Dedifferentiated amniotic fluid mesenchymal stem cell (primary cell): ENCODE results near the gene LCN12.

Experiments
- DNase-seq: peaks from one replicate; pipeline ENCODE4 v3.0.0-alpha.2; 2016; ENCODE audit errors: extremely low spot score

LCN12 gene, protein sequence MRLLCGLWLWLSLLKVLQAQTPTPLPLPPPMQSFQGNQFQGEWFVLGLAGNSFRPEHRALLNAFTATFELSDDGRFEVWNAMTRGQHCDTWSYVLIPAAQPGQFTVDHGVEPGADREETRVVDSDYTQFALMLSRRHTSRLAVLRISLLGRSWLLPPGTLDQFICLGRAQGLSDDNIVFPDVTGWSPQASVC

DNA sequence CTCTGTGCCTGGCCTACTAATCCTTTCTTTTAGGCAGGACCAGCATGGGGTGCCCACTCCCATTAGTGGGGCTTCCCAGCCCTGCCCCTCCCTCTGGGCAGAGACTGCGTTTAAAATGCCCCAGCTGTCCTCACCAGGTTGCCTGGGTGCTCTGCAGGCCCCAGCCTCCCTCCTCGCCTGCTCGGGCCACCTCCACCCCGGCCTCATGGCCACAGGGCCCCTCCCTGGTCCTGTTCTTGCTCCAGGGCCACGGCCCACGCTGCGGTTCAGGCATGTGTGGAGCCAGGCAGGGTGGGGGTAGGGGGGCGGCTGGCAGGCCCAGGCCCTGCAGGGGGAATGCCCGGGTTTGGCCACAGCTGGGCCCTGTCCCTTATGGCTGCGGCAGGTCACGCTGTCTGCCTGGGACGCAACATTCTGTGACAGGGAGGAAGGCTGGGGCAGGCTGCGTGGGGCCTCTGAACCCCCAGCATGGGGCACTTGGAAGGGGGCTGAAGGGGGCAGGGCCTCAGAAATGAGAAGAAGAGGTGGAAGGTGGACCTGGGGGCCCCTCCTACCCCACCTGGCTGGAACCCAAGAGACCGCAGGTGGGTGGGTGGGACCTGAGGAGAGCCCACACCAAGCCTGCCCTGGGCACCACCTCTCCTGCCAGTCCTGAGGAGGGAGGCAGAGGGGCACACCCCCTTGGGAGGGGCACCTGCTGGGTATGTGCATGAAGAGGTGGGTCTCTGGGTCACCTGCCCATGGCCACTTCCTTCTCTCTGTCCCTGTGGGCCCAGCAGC, at the start of gene LCN12:
TSS of gene LCN12 (plus strand) at position 733 of the 780 bp plus-strand sequence. CDS start 55 bp downstream, outside the sequence.
- DNase-seq = no peak

DNA sequence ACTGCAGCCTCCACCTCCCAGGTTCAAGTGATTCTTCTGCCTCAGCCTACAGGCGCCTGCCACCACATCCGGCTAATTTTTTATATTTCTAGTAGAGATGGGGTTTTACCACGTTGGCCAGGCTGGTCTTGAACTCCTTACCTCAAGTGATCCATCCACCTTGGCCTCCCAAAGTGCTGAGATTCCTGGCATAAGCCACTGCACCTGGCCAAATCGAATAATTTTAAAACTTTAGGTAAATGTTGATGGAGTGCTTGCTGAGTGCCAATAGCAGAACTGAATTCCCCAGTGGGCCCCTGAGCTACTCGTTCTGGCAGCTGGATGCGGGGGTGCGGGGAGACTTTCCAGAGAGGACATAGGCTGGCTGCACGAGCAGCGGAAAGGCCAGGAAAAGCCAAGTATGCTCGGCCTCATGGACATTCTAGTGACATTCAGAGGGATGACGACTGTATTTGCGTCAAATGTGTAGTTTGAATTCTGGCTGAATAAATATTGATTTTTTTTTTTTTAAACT, 49.0 kb upstream of the LCN12 start:
- DNase-seq = no peak

DNA sequence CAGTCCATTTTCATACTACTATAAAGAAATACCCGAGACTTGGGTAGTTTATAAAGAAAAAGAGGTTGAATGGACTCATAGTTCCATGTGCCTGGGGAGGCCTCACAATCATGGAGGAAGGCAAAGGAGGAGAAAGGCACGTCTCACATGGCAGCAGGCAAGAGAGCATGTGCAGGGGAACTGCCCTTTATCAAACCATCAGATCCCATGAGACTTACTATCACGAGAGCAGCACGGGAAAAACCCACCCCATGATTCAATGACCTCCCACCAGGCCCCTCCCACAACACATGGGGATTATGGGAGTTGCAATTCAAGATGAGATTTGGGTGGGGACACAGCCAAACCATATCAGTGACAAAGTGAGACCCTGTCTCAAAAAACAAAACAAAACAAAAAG, 45.8 kb upstream of the LCN12 start:
- DNase-seq = no peak

DNA sequence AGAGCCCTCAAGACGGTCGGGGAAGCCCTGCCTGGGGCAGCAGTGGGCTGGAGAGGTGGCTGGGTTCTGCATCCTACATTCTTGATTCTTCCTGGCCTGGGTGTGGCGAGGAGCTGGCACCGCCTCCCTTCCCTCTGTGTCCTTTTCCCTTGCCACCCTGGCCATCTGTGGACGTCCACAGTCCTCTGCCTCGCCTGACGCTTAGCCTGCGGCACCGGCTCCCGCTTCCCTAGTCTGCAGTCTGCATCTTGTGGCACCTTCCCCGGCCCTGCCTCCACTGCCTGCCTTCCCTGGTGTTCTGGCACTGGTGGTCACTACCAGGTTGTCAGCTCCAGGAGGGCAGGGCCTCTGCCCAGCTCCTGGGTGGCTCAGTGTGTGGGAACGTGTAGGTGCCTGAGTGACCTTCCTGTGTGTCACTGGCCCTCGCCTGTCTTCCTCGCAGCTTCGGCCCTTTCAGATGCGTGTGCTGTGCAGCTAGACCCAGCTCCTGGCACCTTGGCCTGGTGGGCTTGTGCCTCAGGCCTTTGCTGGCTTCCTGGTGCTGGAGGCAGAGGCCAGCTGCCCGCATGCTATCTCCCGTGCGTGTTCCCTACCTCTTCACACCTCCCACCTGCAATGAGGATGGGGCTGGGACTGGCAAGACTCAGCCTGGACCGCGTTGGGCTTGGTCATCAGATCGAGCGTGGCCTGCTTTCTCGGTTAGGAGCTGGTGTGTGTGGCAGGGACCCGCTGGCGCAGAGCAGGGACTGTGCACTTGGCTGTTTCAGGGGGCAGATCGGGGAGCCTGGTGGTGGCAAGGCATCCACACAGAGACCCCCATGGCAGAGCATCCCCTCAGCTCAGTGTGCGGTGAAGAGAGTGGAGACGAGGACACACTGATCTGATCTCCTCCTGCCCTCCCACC, 44.8 kb upstream of the LCN12 start:
- no peak for DNase-seq

DNA sequence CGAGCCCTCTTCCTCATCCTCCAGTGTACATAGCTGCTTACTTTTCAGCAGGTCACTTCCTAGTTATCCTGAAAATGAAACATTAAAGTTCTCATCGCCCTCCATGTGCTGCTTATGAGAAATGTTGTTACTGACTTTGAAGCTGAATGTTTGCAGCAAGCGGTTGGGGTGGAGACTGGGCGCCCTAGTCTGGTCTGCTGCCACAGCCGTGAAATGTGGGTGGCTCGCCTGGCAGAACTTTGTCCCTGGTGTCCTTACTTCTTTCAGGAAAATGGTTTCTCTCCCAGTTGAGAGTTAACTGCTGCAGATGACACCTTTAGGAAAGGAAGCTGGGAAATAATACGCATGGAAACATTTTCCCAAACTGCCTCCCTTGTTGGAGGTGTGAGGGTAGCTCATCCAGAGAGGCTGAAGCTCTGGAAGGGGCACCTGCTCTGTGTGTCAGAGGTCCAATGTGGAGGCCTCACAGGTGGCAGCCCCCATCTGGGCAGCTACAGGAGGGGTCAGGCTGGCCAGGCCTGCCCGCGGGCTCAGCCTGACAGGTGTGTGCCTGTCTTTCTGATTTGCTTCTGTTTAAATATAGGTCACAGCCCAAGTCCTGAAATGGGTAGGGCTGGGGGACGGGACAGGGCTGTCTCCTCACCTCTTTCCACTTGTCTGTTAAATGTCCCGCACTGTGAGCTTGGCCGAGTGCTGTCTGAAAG, 41.7 kb upstream of the LCN12 start:
- DNase-seq = no peak

DNA sequence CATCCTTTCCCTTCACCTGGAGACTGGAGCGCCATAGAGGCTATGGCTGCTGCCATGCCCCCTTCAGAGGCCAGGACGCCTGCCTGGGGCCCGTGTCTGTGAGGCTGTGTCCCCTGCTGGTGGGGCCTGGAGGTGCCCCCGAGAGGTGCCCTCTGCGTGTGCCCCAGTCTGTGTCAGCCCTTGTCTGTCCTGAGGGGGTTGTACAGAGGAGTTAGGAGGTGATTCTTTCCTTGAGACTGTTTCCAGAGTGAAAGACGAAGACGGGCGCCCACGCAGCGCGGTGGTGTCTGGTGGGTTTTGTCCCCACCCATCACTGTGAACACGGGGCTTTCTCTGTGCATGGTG, 41.2 kb upstream of the LCN12 start:
- DNase-seq = no peak

DNA sequence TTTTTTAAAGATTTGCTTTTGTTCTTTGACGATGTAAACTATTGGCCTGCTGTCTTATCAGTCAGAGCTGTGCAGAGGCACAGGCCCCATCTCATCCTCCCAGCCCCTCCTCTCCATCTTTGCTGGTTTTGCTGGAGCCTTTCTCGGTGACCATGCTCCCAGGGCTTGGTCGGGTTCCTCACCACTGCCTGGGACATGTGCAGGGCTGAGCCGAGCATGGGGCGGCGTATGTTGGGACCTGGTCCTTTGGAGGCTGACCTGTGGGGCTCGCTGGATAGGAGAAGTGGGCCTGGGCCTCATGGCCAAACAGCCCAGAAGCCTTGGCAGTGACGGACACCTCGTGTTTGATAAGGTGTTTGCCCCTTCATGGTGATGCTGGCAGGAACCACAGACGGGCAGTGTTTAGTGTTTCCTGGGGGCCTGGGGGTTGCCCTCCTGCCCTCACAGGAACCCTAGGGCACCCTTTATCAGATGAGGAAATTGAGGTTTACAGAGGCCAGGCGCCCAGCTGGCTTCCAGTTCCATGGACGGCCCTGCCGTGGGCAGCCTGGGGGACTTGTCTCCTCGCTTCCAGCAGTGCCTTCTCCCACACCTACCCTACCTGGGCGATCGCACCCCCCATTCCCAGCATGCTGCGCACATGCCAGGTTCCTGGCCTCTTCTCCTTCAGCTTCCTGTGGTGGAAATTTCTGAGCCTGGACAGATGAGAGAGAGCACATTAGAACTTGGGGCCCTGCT, 38.2 kb upstream of the LCN12 start:
- DNase-seq = no peak

DNA sequence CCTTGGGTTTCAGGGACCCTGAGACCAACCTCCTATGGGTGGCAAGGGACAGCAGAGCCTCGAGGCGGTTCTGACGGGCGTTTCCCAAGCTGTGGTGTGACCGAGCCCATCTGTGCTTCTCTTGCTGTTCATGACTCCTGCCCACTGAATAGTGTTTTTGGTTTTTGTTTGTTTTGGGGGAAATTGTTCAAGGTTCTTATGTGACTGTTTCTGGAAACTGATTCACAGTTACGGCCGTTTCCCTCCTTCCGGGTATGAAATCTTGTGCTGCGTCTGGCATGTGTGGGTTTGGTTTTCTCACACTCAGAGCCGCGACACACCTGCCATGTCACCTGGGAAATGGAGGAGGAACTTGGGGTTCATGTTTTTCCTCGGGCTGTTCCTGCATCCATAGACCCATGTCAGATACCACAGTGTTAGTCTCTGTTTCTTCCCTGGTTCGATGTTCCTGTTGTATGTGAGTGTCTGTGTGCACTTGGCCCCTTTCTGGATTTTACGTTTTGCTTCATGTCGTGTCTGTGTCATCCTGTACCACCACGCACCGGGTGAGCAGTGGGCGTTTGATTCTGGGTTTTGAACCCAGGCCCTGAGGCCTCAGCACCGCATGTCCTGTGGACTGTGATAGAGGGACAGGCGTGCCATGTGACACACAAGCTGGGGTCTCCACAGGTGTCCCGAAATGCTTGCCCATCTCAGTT, 36.3 kb upstream of the LCN12 start:
- no peak for DNase-seq

DNA sequence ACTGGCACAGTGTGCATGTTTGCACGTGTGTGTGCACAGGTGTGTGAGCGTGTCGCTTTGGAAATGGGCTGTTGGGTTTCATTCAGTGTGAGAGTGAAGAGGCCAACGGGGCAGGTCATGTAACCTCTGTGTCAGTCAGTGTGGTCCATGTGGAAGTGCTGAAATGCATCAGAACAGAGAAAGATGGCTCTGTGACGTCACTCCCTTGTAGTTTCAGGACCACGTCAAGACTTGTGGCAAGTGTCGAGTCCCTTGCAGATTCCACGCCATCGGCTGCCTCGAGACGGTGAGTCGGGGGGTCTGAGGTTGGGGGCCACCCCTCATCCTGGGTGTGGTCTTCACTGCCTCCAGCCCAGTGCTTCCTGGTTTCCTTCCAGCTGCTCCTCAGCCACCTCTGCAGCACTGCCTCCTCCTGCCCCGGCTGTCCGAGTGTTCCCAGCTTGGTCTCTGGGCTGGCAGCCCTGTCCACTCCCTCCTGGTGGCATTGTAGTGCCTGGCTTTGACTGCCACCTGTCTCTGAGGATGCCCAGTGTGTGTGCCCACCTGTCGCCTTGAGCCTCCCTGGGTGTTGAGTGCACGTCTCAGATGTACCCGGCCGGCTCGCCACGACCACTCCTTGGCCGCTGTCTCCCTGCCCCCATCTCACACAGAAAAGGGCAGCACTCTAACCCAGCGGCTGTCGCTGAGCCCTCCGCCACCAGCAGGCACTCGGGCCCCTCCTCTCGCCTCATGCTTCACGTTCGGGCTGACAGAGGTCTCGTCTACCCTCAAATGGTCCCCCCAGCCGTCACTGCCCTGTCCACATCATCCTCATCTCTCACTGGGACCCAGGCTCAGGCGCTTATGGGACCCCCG, 35.5 kb upstream of the LCN12 start:
- DNase-seq = no peak

DNA sequence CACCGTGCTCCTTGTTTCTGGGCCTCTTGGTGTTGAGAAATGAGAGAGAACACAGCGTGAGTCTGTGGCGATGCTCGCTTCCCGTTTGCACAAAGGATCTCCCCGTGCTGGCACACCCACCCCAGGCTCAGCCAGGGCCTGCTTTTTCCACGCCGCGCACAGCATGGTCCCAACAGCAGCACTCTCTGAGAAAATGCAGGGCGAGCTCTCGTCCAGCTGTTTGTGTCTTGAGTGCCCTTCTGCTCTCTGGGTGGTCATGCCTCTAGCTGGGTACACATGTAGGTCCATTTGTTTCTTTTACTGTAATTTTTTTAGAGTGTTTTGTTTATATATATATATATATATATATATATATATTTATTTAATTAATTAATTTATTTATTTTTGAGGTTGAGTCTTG, 34.2 kb upstream of the LCN12 start:
- DNase-seq = no peak

DNA sequence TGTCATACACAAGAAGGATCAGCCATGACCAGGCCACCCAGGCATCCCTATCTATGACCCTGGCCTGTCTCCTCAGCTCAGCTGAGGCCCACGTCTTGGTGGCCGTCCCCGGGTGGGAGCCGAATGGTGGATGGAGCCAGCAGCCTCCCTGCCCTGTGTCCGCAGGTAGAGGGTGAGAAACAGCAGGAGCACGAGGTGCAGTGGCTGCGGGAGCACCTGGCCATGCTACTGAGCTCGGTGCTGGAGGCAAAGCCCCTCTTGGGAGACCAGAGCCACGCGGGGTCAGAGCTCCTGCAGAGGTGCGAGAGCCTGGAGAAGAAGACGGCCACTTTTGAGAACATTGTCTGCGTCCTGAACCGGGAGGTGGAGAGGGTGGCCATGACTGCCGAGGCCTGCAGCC, 32.0 kb upstream of the LCN12 start:
- DNase-seq = no peak

DNA sequence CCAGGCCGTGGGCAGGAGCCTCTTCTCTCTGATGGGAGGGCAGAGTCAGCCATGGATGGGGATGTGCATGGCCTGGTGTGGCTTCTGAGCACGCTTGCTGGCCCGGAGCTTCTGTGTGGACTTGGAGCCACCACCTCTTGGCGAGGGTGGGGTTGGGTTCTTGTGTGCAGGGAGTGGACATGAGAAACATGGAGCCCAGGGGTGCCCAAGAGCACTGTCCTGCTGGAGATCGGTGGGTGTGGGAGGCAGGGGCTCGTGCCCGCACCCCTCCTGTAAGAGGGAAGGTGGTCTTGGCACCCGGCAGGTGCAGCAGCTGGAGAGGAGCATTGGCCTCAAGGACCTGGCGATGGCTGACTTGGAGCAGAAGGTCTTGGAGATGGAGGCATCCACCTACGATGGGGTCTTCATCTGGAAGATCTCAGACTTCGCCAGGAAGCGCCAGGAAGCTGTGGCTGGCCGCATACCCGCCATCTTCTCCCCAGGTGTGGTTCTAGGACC, 31.3 kb upstream of the LCN12 start:
- DNase-seq = no peak

DNA sequence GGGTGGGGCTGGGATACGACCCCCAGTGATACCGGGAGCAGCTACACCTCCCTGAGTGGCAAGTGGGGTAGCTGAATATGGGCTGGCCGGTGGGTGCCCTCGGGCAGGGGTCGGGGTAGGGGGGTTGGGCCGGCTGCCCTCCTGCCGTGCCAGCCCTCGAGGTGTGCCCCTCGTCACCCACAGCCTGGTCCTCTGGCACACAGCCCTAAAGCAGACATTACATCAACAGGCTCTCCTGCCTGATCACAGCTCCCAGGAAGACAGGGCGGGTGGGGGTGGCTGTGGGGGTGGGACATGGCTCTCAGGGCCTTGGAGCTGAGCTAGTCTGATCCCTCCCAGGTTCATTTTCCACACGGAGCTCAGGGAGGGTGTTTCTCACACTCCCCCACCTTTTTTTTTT, 30.8 kb upstream of the LCN12 start:
- DNase-seq = no peak

DNA sequence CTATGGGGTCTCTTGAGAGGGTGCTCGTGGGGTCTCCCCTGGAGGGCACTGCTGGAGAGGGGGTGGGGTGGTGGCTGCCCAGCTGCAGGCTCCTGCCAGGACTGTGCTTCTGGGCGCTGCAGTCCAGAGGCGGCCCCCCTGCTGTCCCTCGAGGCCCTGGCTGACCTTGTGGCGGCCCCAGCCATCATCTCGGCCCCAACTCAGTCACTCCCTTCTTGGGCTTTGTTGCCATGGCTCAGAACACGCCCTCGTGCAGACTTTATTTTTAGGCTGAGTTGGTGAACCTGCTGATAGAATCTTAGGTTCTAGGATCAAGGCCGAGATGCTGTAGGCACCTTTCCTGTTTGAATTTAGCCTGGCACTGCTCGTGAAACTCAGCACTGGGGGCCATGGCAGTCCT, 30.4 kb upstream of the LCN12 start:
- DNase-seq = no peak

DNA sequence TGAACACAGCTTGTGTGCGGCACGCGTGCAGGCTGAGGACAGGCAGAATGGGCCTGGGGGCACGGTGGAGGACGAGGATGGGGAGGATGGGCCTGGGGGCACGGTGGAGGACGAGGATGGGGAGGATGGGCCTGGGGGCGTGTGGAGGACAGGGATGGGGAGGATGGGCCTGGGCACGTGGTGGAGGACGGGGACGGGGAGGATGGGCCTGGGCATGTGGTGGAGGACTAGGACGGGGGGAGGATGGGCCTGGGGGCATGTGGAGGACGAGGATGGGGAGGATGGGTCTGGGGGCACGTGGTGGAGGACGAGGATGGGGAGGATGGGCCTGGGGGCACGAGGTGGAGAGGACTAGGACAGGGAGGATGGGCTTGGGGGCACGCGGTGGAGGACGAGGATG, 29.5 kb upstream of the LCN12 start:
- DNase-seq = no peak

DNA sequence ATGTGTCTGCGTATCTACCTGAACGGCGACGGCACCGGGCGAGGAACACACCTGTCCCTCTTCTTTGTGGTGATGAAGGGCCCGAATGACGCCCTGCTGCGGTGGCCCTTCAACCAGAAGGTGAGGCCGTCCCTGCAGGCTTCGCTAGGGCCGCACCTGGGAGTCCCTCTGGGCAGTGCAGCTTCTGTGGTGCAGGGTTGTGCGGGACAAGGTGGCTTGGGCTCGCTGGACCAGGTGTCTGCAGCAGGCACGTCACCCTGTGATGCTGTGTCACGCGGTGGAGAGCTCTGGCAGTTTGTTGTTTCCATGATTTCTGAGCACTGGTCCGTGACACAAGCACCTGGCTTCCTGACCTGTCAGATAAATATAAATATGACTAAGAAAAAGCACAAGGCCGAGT, 28.2 kb upstream of the LCN12 start:
- no peak for DNase-seq

DNA sequence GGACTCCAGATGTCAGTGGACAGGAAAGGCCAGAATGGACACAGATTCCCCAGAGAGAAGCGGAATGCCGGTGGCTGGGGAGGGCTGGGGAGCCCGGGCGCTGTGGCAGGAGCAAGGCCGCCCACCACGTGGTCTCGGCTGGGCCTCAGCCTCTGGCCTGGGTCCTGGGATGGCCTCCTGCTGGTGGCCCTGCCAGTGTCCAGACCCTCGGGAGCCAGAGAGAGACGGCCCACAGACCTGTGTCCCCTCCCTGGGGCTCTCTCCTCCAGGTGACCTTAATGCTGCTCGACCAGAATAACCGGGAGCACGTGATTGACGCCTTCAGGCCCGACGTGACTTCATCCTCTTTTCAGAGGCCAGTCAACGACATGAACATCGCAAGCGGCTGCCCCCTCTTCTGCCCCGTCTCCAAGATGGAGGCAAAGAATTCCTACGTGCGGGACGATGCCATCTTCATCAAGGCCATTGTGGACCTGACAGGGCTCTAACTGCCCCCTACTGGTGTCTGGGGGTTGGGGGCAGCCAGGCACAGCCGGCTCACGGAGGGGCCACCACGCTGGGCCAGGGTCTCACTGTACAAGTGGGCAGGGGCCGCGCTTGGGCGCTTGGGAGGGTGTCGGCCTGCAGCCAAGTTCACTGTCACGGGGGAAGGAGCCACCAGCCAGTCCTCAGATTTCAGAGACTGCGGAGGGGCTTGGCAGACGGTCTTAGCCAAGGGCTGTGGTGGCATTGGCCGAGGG, 26.5 kb upstream of the LCN12 start:
- DNase-seq = no peak

DNA sequence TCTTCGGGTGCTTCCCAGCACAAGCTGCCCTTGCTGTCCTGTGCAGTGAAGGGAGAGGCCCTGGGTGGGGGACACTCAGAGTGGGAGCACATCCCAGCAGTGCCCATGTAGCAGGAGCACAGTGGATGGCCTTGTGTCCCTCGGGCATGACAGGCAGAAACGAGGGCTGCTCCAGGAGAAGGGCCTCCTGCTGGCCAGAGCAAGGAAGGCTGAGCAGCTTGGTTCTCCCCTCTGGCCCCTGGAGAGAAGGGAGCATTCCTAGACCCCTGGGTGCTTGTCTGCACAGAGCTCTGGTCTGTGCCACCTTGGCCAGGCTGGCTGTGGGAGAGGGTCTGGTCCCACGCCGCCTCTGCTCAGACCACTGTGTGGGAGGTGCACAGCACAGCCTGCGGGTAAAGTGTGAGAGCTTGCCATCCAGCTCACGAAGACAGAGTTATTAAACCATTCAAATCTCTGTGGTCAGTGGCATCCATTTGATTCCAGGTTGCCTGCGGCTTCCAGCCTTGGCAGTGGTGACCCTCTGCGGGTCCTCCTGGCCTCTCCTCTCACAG, 25.8 kb upstream of the LCN12 start:
- DNase-seq = no peak
